Transverse colon (tissue), 4 donors: Measurements from ENCODE around the gene CD48.

Experiments
- CTCF ChIP-seq, 5 experiments: fragments of 200-600 bp in 3 of 5; fragments of 450-650 bp in 2 of 5; sonication (generic) in 3 of 5; IDR thresholded peaks; 1 replicate in 2 of 5; 2 replicates in 3 of 5; pipeline ENCODE4 v1.5.1; 2016 to 2017; ENCODE audit warnings: antibody characterized with exemption in 5 of 5, inconsistent platforms in 3 of 5, mild to moderate bottlenecking in 2 of 5, moderate library complexity in 1 of 5
- POLR2AphosphoS5 ChIP-seq, 3 donors: sonication (generic); formaldehyde crosslinking; IDR thresholded peaks; one replicate each; pipeline ENCODE4 v1.6.1; 2016; ENCODE audit warnings: antibody characterized with exemption in 3 of 3

DNA sequence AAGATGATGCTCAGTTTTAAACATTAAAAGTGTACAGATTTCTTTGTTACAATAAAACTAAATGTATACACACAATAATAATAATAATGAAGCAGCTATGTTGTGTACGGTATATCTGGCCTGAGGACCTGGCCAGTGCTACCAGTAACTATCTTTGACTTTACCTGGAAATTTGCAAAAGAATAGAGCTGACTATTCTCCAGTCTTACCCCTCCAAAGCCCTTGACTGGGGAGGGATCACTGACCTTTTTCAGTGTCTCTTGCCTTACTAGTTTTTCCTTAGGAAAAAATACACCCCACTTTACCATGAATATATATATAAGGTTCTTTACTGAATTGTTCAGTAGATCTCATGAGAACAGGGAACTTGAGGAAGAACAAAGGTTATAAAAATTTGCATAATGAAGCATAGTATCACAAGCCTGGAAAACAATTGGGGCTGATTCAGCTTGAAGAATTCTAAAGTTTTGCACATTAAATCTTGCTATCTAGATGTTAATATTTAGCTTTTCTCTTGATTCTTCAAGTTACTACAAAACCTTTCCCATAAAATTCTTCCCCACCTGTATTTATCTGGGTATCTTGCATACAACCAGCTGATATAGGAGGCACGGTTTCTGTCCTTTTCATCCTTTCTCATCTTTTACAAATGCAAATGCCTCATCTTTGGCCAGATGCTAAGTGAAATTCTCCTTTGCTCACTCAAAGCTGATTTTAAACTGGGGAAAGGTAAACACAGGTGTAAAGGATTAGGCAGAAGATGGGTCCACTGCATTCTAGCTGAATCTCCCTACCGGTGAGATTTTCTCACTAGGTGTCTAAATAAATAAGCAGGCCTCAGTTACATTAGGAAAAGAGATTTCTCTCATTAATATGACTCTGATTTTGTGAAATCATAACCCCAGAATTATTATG lies 39.8 kb downstream of the CD48 start:
- TF ChIP-seq CTCF (IDR thresholded peaks at IDR 0.05) (no peak), POLR2AphosphoS5 (IDR thresholded peaks at IDR 0.05) (no peak)
